ENCODE data around the gene KANTR.

KANTR gene

GRCh38 chrX:53094582-53094905 is 602 bp downstream of the KANTR start:
- no peak for DNase-seq (ENCODE audit: low read depth)

GRCh38 chrX:53095796-53096195 is 1.9 kb downstream of the KANTR start:
- TF ChIP-seq CTCF (conservative IDR thresholded peaks at IDR 0.05; ENCODE audit: low read depth, low read length) = no peak
- no peak overlapping the region for H3K4me3 ChIP-seq (ENCODE audit: low read length)
- no peak for DNase-seq (ENCODE audit: low read depth)

More at GRCh38 chrX:53094582-53094905, 602 bp downstream of the KANTR start:
- peak overlapping the region; percentile 72 for H3K4me3 ChIP-seq (ENCODE audit: low read length)
- TF ChIP-seq CTCF (conservative IDR thresholded peaks at IDR 0.05; ENCODE audit: low read depth, low read length) = no peak

GRCh38 chrX:53114864-53115549 is 21.1 kb downstream of the KANTR start:
- no peak for TF ChIP-seq CTCF (conservative IDR thresholded peaks at IDR 0.05; ENCODE audit: low read depth, low read length)
- no peak overlapping the region for H3K4me3 ChIP-seq (ENCODE audit: low read length)
- DNase-seq (ENCODE audit: low read depth) = no peak

DNA sequence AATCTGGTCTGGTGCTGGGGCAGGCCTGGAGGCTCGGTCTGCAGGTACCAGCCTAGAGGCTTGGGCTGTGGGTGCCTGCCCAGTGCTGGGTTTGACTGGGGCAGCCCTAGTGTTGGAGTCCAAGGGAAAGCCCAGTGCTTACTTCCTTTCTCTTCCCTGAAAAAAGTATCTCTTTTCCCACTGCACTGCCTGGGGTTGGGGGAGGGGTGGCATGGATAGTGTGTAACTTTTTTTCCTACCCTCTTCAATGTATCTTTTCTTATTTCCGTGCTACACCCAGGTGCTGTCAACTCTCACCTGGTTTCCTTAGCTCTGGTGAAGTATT is 21.6 kb downstream of the KANTR start:
- no peak for TF ChIP-seq CTCF (conservative IDR thresholded peaks at IDR 0.05; ENCODE audit: low read depth, low read length)
- no peak overlapping the region for H3K4me3 ChIP-seq (ENCODE audit: low read length)

GRCh38 chrX:53116101-53116500 is 22.2 kb downstream of the KANTR start:
- no peak for DNase-seq (ENCODE audit: low read depth)
- no peak overlapping the region for H3K4me3 ChIP-seq (ENCODE audit: low read length)
- TF ChIP-seq CTCF (conservative IDR thresholded peaks at IDR 0.05; ENCODE audit: low read depth, low read length) = no peak

More for the DNA sequence above, 21.6 kb downstream of the KANTR start:
- DNase-seq (ENCODE audit: low read depth) = no peak

DNA sequence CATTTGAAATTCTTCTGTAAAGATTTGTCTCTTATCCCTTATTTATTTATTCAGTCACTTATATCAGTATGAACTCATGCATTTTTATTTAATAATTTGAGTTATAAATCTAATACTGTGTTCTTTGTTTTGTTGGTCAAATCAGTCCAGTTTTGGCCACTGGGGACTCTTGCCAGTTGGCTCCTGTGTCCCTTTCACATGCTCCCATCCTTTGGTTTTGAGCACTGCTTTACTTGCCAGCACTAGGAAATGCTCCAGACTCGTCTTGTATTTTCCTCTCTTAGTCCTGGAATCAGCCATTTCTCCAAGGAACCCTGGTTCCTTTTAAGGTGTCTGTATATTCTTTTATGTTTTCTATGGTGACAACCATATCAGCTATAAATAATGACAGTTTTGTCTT is 28.1 kb downstream of the KANTR start:
- DNase-seq (ENCODE audit: low read depth) = no peak
- no peak for TF ChIP-seq CTCF (conservative IDR thresholded peaks at IDR 0.05; ENCODE audit: low read depth, low read length)
- no peak overlapping the region for H3K4me3 ChIP-seq (ENCODE audit: low read length)

DNA sequence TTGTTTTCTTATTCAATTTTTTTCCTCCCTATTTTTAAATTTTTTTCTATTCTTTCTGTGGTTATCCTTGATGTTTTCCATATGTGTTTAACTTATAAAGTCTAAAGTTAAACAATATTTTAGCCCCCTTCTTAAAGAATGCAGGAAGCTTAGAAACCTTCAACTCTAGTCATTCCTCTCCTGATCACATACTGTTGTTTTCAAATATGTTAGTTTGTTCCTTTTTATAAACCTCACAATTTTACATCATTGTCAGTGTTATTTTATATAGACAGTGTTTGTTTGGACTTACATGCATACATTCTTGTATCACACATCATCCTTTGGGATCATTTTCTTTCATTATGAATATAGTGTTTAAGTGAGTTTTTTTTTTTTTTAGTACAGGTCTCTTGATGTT is 31.6 kb downstream of the KANTR start:
- no peak for DNase-seq (ENCODE audit: low read depth)
- TF ChIP-seq CTCF (conservative IDR thresholded peaks at IDR 0.05; ENCODE audit: low read depth, low read length) = no peak
- H3K4me3 ChIP-seq (ENCODE audit: low read length) = no peak overlapping the region

Measured in retinal pigment epithelial cell (primary cell).